GM21447 (cell line): ENCODE measurements around the gene KCNIP3.

Experiments used
- ATAC-seq: cut with Tn5 transposase; IDR thresholded peaks from one replicate; pipeline ENCODE4 v1.9.1; 2021; ENCODE audit not compliant: unreplicated experiment

The KCNIP3 gene

GRCh38 chr2:95327861-95328260 is 30.7 kb downstream of the KCNIP3 start:
- no peak for ATAC-seq

DNA sequence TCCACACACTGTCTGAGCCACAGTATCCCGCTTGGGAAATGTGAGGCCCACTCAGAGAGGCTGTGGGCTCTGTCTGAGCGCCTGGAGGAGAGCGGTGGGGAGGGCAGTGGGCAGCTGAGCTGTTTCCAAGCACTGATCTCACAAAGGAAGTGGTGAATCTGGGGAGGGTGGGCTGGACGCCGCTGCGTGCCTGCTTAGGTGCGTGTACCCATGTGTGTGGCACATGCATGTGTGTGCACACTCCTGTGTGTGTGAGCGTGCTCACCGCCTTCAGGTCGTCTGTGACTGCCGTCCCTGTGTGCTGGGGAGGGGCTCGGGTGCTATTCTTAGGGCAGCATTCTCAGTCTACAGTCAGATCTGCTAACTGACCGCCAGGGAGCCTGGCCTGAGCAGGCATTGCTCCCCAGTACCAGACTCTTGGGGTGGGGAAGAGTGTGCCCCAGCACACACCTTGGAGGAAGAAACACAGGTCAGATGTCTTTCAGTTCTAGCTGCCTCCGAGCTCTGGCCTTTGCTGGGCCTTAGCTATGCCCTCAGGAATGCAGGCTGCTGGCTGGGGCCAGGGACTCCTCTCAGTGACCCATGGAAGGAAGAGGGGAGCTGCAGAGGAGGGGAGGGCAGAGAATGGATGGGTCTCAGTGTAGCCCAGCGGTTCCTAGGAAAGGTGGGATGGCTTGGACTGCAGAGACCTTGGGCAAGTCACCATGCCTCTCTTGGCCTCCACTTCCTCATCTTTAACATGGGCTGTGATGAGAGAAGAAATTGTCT is 31.4 kb downstream of the KCNIP3 start:
- no peak for ATAC-seq

DNA sequence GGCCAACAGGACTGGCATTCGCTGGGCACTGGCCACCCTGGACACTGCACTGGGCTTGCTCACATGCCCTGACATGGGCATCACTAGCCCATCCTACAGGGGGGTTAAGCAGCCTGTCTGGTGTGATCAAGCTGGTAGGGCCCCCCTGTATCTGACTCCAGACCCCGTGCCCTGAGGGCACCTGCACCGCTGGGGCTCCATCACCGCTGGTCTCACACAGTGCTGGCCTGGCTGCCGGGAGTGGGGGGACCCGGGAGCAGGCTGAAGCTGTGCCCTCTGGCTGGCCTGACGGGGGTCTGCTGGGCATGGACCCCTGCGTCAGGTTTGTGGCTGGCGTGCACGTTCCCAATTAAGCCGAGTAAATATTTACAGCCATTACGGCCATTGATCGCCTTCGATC is 32.3 kb downstream of the KCNIP3 start:
- ATAC-seq = no peak

GRCh38 chr2:95329891-95330793 is 33.0 kb downstream of the KCNIP3 start:
- ATAC-seq = no peak

GRCh38 chr2:95330794-95331338 is 33.7 kb downstream of the KCNIP3 start:
- no peak for ATAC-seq

GRCh38 chr2:95331606-95332005 is 34.5 kb downstream of the KCNIP3 start:
- no peak for ATAC-seq

GRCh38 chr2:95332036-95332435 is 34.9 kb downstream of the KCNIP3 start:
- ATAC-seq = no peak

- ATAC-seq = no peak
Measured at GRCh38 chr2:95333056-95333455, 35.9 kb downstream of the KCNIP3 start.

DNA sequence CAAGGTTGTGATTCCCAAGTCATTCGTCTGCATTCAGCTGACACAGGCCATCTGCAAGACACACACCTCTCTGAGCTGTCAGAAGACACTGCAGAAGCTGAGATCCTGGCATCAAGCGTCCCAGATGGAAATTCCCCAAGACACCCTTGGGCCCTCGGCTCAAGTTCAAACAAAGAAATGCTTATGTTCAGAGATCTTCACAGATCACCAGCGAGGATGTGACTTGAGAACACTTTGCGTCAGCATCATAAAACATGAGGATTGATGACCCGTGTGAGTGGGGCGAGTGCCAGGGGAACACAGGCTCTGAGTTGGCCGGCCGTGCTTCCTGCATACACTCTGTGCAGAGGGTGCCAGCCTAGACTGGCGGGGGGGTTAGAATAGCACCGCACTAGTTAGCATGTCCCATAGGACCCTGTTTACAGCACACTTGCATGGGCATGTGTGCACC is 36.8 kb downstream of the KCNIP3 start:
- no peak for ATAC-seq

DNA sequence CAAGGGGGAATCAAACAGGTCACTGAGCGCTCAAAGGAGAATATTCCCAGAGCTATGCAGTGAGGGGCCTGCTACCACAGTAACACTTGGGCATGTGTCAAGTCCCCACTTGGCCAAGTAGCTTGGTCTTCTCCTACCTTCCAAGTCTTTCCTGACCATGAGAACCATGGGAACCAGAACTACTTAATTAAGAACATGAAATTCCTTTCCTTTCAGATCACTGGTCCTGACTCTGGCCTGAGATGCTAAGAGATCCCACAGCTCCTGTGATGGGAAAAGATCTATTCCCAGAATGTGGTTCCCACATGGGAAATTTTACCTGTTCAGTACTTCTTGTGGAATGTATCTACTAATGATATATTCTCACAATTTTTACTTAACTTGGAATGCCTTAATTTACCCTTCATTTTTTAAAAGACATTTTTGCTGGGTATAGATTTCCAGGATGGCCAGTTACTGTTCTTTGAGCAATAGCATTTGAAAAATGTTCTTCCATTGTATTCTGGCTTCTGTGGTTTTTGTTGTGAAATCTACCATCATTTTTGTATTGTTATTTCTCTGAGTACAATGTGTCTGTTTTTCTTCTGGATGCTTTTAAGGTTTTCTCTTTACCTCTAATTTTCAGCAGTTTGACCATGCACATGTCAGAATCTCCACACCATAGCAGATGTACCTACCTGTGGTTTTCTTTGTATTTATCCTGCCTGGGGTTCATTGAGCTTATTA is 37.9 kb downstream of the KCNIP3 start:
- ATAC-seq = no peak

- no peak for ATAC-seq
Measured at GRCh38 chr2:95336406-95336805, 39.3 kb downstream of the KCNIP3 start.

GRCh38 chr2:95337829-95338228 is 40.7 kb downstream of the KCNIP3 start:
- ATAC-seq = no peak

DNA sequence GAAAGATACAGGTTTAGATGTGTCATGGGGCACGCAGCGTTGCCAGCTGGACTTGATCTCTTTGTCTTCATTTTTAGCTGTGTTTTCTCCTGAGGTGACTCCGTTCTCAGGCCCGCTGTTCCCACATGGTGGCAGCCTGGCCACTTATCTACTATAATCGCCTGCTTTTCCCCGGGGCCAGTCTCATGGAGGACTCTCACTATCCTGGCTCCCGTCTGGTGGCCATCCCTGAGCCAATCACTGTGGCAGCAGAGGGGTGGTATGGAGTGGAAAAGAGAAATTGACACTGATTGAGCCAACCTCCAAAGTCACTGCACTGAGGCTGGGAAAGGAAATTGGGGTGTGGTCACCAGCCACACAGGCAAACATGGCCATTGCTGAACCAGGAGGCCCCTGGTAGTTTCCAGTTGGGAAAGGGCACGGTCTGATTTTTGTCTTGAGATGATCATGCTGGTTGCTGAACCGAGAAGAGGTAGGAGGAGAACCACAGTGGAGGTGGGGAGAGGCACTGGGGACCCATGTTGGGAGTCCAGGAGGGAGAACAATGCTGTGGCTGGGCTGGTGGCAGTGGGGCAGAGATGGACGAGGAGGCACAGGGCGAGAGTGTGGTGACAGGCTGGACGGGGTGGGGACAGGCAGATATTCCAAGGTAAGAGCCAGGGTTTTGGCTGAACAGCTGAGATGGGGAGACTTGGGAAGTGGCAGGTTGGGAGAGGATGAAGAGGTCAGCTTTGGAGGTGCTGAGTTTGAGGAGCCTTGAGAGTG is 45.6 kb downstream of the KCNIP3 start:
- ATAC-seq = no peak

DNA sequence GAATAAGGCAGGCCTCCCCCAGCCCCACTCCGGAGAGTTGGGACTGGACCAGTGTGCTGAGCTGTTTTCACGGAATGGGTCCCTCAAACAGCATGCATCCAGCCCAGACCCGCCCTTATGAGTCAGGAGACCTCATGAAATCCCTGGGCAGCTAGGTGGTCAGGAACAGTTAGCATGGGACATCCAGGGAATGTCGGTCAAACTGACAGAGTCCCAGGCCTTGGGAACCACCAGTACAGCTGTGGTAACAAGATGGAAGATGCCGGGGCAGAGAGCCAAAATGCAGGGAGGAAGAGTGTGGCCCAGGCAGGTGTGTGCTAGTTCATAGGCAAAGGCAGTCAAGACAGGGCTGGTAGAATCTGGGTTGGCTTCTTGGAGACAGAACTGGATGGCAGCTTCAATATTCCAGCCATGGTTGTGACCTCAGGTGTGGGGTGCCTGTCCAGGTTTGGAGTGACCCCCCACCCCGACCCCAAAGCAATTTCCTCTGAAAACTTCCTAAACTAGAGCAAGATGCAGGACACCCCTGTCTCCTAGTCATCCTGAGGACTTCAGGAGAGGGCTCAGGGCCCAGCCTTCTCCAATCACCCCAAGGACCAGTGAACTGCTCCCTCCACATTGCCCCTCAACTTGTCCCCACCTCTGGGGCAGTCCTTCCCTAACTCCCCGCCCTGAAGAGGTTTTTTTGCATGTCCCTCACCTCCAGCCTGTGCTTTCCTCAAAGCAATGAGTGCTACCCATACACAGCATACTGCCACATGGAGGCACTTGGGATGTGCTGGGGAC is 46.5 kb downstream of the KCNIP3 start:
- ATAC-seq = no peak

GRCh38 chr2:95344215-95344583 is 47.1 kb downstream of the KCNIP3 start:
- ATAC-seq = no peak

- no peak for ATAC-seq
Measured at GRCh38 chr2:95344656-95345055, 47.5 kb downstream of the KCNIP3 start.

GRCh38 chr2:95345081-95345562 is 48.0 kb downstream of the KCNIP3 start:
- ATAC-seq = peak; percentile 17

GRCh38 chr2:95345563-95346230 is 48.5 kb downstream of the KCNIP3 start:
- ATAC-seq = peak; percentile 68

- ATAC-seq = no peak
Measured at GRCh38 chr2:95346231-95346737, 49.1 kb downstream of the KCNIP3 start.
